Naive B cell (primary cell): ENCODE data around the gene KLHL18. TPM values are rescaled to one million over a fixed set of nuclear protein-coding genes. Genes with fewer than 3 reads are reported as not detected.

Source experiments
- ATAC-seq, 2 donors: fragments of 150-1000 bp; cut with Tn5 transposase; 2 replicates each; pipeline ENCODE4 v1.10.0; 2021; ENCODE audit warnings: low read depth in 2 of 2, mild to moderate bottlenecking in 2 of 2, moderate library complexity in 2 of 2
- DNase-seq: peaks from one replicate; pipeline ENCODE4 v3.0.0; 2022
- H3K27ac Mint-ChIP-seq, 6 donors: one replicate each; pipeline ENCODE4 v1.8.0; 2020 to 2022; ENCODE audit warnings: mild to moderate bottlenecking in 6 of 6, mixed read lengths in 6 of 6, moderate library complexity in 5 of 6, inconsistent platforms in 2 of 6
- H3K27me3 Mint-ChIP-seq, 3 donors: one replicate each; pipeline ENCODE4 v1.8.0; 2021 to 2022; ENCODE audit warnings: mixed read lengths in 3 of 3, mild to moderate bottlenecking in 1 of 3
- H3K36me3 Mint-ChIP-seq, 2 donors: one replicate each; pipeline ENCODE4 v1.8.0; 2020 to 2022; ENCODE audit warnings: mixed read lengths in 2 of 2, inconsistent platforms in 1 of 2, mild to moderate bottlenecking in 1 of 2
- H3K4me1 Mint-ChIP-seq, 3 donors: one replicate each; pipeline ENCODE4 v1.8.0; 2020 to 2022; ENCODE audit warnings: mixed read lengths in 3 of 3, inconsistent platforms in 1 of 3, mild to moderate bottlenecking in 1 of 3, moderate library complexity in 1 of 3
- H3K4me3 Mint-ChIP-seq, 8 donors: one replicate each; pipeline ENCODE4 v1.8.0; 2020 to 2022; ENCODE audit warnings: mild to moderate bottlenecking in 8 of 8, mixed read lengths in 8 of 8, moderate library complexity in 8 of 8, inconsistent platforms in 2 of 8
- H3K9me3 Mint-ChIP-seq, 7 donors: one replicate each; pipeline ENCODE4 v1.8.0; 2020 to 2022; ENCODE audit warnings: mixed read lengths in 7 of 7, mild to moderate bottlenecking in 5 of 7, inconsistent platforms in 2 of 7, moderate library complexity in 1 of 7
- polyA plus RNA-seq, 6 donors: library from polyadenylated mRNA; unstranded; fragments of 300-500 nt; fragmentation: Illumina TruSeq; gene quantifications; one replicate each; pipeline ENCODE4 v1.2.3, GENCODE V29; 2021; ENCODE audit warnings: low read depth in 6 of 6

The KLHL18 gene
- polyA plus RNA-seq, 6 donors from 2014 or later: 14.7 to 23.5 (median 19.6) TPM

DNA sequence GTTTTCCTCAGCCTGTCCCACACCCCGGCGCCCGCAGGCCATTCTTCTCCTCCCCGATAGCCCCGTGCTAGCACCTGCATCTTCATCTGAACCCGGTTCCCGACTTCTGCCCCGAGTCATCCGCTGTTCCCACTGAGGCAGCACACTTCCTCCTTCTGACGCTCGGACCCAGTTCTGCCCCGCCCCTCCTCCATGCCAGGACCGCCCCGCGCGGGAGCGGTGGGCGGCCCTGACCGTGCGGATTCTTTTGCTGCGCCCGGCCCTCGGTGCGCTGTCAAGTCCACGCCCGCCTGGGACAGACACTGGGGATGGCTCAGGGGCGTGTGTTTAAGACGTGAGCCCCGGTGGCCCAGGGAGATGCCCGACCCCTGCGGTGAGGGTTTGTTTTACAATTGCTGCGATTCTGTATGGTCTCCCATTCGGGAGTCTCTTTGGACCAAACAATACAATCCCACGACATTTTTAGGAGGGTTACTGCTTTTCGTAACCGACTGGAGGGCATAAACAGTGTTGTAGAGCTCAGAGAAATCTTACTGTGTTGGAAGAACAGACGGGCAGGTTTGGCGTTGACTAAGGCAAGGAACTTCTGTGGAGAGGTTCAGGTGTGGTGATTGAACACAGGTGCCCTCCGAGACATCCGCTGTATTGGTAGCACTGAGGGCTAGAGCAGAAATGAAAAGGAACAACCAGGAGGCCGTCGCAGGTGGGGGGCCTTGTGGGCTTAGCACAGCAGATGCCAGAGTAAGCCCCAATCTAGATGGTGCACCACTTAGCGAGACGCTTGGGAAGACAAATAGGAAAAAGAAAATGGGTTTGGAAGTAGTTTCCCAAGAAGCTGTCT is 98.8 kb downstream of the KLHL18 start:
- Mint-ChIP-seq H3K9me3 (no peaks in the 10 kb centered on the region), H3K4me1 (peaks cover 49 to 71% (median 56%) of the 10 kb centered on the region in 3 donors), H3K36me3 (no peaks in the 10 kb centered on the region)

DNA sequence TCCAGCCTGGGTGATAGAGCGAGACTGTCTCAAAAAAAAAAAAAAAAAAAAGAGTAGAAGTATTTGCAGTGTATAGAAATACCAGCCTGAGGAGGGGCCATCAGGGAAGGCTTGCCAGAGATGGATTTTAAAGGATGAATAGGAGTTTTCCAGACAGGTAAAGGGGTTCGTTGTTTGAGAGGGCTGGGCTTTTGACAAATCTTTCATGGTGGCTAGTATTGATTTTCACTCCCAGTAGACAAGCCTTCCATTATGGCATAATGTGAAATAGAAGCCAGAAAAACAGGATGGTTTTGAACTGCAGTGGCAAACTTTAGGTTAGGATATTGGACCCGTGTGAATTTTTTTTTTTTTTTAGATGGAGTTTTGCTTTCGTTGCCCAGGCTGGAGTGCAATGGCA is 101.7 kb downstream of the KLHL18 start:
- no peak overlapping the region for H3K4me3 Mint-ChIP-seq
- no peaks in the 10 kb centered on the region for H3K9me3 Mint-ChIP-seq
- H3K4me1 Mint-ChIP-seq: peaks cover 47 to 61% (median 52%) of the 10 kb centered on the region in 3 donors
- DNase-seq: no peak
- no peaks in the 10 kb centered on the region for H3K27me3 Mint-ChIP-seq
- no peak for ATAC-seq
- peak overlapping the region in 2 of 6 donors; percentile 16 to 69 for H3K27ac Mint-ChIP-seq
- no peaks in the 10 kb centered on the region for H3K36me3 Mint-ChIP-seq

More for the DNA sequence above, 98.8 kb downstream of the KLHL18 start:
- H3K27ac Mint-ChIP-seq: peak overlapping the region; percentile 98 to 100 (median 100)
- peak; percentile 45 to 47 for ATAC-seq
- H3K27me3 Mint-ChIP-seq: no peaks in the 10 kb centered on the region
- peak; percentile 75 for DNase-seq
- H3K4me3 Mint-ChIP-seq: peak overlapping the region; percentile 90 to 100 (median 98)

DNA sequence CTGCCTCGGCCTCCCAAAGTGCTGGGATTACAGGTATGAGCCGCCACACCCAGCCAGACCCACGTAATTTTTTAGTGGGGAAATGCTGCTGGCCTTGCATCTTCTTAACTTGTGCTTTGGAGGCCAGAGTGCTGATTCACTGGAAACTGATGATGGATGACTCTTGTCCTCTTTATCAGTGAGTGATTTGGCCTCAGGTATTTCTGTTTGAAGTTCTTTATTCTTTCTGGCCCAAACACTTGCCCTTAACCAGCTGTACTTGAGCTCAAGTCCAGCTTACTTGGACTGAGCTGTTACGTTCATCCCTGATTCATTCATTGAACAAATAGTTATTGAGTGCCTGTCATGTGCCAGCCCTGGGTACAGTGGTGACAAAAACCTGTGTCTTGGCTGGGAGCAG is 102.3 kb downstream of the KLHL18 start:
- no peak overlapping the region for H3K27ac Mint-ChIP-seq
- H3K4me1 Mint-ChIP-seq: peaks cover 42 to 55% (median 47%) of the 10 kb centered on the region in 3 donors
- H3K4me3 Mint-ChIP-seq: peak overlapping the region in 1 of 8 donors; percentile 64
- H3K9me3 Mint-ChIP-seq: no peaks in the 10 kb centered on the region
- DNase-seq (no peak), ATAC-seq (no peak)
- no peaks in the 10 kb centered on the region for H3K36me3 Mint-ChIP-seq
- no peaks in the 10 kb centered on the region for H3K27me3 Mint-ChIP-seq

DNA sequence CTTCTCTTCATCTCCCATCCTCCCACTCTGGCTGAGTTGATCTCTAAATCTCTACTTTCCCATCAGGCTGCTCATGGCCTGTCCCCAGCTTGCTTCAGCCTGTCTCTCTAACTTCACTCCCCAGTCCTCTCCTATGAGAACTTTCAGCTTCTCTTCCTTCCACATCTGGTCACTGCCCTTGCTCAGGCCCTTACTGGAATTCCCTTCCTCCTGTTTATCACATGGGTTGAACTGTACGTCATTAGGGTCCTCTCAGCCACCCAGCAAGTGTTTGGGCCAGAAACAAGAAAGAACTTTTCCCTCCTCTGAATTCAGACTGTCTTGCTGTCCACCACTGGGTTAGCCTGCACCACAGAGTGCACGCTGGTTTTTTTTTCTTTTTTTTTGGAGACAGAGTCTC is 103.1 kb downstream of the KLHL18 start:
- H3K27ac Mint-ChIP-seq: peak overlapping the region in 3 of 6 donors; percentile 18 to 63 (median 58)
- H3K4me3 Mint-ChIP-seq: peak overlapping the region in 3 of 8 donors; percentile 53 to 64 (median 56)
- DNase-seq (no peak), ATAC-seq (no peak)
- H3K27me3 Mint-ChIP-seq: no peaks in the 10 kb centered on the region
- no peaks in the 10 kb centered on the region for H3K9me3 Mint-ChIP-seq
- no peaks in the 10 kb centered on the region for H3K36me3 Mint-ChIP-seq
- H3K4me1 Mint-ChIP-seq: peaks cover 36 to 51% (median 40%) of the 10 kb centered on the region in 3 donors

DNA sequence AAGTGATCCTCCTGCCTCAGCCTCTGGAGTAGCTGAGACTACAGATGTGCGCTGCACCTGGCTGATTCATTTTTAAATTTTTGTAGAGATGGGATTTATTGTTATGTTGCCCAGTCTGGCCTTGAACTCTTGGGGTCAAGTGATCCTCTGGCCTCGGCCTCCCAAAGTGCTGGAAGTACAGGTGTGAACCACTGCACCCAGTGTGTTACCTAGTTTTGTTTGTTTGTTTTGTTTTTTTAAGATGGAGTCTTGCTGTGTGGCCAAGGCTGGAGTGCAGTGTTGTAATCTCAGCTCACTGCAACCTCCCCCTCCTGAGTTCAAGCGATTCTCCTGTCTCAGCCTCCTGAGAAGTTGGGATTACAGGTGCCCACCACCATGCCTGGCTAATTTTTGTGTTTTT is 110.2 kb downstream of the KLHL18 start:
- H3K36me3 Mint-ChIP-seq: no peaks in the 10 kb centered on the region
- no peaks in the 10 kb centered on the region for H3K27me3 Mint-ChIP-seq
- H3K27ac Mint-ChIP-seq: peak overlapping the region in 2 of 6 donors; percentile 37 to 74
- H3K4me3 Mint-ChIP-seq: no peak overlapping the region
- no peaks in the 10 kb centered on the region for H3K9me3 Mint-ChIP-seq
- peaks cover 19 to 30% (median 28%) of the 10 kb centered on the region in 3 donors for H3K4me1 Mint-ChIP-seq
- ATAC-seq (no peak), DNase-seq (no peak)

DNA sequence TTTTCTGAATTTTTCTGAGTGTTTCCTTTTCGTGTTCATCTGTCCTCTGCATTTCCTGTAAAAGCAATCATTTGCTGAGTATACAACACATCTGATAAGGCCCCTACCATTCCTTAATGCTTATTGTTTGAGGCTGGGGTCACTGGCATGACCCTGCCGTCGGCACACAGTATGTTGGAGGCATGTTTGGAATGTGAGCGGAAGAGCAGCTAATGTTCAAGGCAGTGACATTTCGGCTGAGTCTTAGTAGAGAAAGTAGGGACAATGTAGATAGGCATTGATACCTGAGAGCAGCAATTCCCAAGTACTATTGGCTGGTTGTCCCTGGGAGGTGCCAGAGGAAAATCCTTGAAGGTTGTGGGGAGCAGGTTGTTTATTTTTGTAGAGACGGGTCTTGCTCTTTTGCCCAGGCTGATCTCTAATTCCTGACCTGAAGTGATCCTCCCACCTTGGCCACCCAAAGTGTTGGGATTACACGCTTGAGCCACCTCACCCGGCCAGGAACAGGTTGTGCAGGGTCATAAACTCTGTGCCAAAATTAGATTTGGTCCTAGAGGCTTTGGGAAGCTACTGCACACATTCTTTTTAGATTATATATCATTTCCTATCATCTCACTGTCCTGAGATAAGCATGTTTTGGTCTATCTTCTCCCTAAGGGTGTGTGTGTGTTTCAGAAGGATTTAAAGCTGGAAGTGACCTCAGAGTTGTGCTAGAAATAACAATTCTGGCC is 111.6 kb downstream of the KLHL18 start:
- Mint-ChIP-seq H3K27ac (peak overlapping the region in 5 of 6 donors; percentile 51 to 88 (median 69)), H3K36me3 (no peaks in the 10 kb centered on the region), H3K27me3 (no peaks in the 10 kb centered on the region), H3K4me3 (no peak overlapping the region), H3K9me3 (no peaks in the 10 kb centered on the region), H3K4me1 (peaks cover 19 to 32% (median 30%) of the 10 kb centered on the region in 3 donors)
- no peak for DNase-seq
- ATAC-seq: no peak

DNA sequence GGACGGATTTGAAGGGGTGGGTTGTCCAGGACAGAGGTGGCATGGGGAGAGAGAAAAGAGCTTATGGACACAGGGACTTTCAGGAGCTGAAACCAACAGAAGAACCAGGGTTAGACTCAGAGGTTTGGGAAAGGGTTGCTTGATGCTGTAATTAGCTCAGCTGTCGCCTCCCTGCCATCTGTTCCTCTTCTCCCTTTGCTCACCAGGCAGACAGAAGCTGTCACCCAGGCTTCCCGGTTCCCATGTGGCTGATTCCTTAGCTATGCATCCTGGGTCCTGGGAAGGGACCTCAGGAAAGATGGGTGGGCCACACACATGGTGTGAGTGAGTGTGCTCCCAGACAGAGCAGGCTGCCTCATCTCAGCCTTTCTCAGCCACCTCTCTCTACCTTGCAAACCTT is 112.1 kb downstream of the KLHL18 start:
- no peaks in the 10 kb centered on the region for H3K36me3 Mint-ChIP-seq
- H3K27ac Mint-ChIP-seq: peak overlapping the region in 4 of 6 donors; percentile 51 to 88 (median 77)
- DNase-seq (no peak), ATAC-seq (no peak)
- H3K4me1 Mint-ChIP-seq: peaks cover 19 to 33% (median 30%) of the 10 kb centered on the region in 3 donors
- no peaks in the 10 kb centered on the region for H3K27me3 Mint-ChIP-seq
- H3K9me3 Mint-ChIP-seq: no peaks in the 10 kb centered on the region
- H3K4me3 Mint-ChIP-seq: no peak overlapping the region

Other genes starting within 250 kb of the KLHL18 start
- 10 to 100 TPM in 5 of 6 donors, 1 to 10 TPM in 1; 7.0 to 41.3 (median 19.6) TPM for gene SETD2, start 118.8 kb upstream of the KLHL18 start, polyA plus RNA-seq
- gene KIF9, start 145 bp upstream of the KLHL18 start, polyA plus RNA-seq: 10 to 100 TPM in 1 of 6 donors, 1 to 10 TPM in 5; 3.4 to 11.0 (median 5.9) TPM
- 1 to 10 TPM in 5 of 6 donors, under 1 TPM in 1; 0.60 to 6.3 (median 4.2) TPM for gene PTPN23, start 98.1 kb downstream of the KLHL18 start, polyA plus RNA-seq
- 10 to 100 TPM; 16.7 to 54.1 (median 34.8) TPM for gene SCAP, start 193.0 kb downstream of the KLHL18 start, polyA plus RNA-seq
- gene ELP6, start 230.8 kb downstream of the KLHL18 start, polyA plus RNA-seq: 10 to 100 TPM; 28.4 to 59.9 (median 38.7) TPM